OCI-LY1 (cell line): ENCODE results near the gene MRPL38.
"Not testable (repeated sequence)": the region's sequence is repeated elsewhere in the genome, so short reads cannot be mapped to it uniquely, and the experiment has no call there.

Experiments
- EZH2 ChIP-seq: fragments of 200-600 bp; sonication (generic), shearing (Covaris generic); IDR thresholded peaks from 2 replicates; pipeline ENCODE4 v1.8.0; 2017; ENCODE audit warnings: borderline replicate concordance, mixed run types, mild to moderate bottlenecking, antibody characterized with exemption, low read length, moderate library complexity, mixed read lengths
- TF ChIP-seq, protein P1 (sequence below): fragments of 200-600 bp; sonication (generic), shearing (Covaris generic); IDR thresholded peaks from 2 replicates; pipeline ENCODE4 v1.5.1; 2017; ENCODE audit warnings: mild to moderate bottlenecking, antibody characterized with exemption, low read length, moderate library complexity, mixed read lengths

DNA sequence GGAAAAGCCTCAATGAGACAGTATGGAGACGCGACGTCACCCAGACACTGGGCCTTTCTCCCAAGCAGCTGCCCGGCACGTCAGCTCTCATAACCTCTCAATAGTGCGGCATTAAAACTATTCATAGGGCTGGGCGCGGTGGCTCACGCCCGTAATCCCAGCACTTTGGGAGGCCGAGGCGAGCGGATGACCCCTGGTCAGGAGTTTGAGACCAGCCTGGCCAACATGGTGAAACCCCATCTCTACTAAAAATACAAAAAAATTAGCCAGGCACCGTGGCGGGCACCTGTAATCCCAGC, 53.0 kb downstream of the MRPL38 start:
- TF ChIP-seq, protein P1, sequence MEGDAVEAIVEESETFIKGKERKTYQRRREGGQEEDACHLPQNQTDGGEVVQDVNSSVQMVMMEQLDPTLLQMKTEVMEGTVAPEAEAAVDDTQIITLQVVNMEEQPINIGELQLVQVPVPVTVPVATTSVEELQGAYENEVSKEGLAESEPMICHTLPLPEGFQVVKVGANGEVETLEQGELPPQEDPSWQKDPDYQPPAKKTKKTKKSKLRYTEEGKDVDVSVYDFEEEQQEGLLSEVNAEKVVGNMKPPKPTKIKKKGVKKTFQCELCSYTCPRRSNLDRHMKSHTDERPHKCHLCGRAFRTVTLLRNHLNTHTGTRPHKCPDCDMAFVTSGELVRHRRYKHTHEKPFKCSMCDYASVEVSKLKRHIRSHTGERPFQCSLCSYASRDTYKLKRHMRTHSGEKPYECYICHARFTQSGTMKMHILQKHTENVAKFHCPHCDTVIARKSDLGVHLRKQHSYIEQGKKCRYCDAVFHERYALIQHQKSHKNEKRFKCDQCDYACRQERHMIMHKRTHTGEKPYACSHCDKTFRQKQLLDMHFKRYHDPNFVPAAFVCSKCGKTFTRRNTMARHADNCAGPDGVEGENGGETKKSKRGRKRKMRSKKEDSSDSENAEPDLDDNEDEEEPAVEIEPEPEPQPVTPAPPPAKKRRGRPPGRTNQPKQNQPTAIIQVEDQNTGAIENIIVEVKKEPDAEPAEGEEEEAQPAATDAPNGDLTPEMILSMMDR: not testable (repeated sequence)
- TF ChIP-seq EZH2: not testable (repeated sequence)
